ENCODE measurements around the gene FAM236A.
"Not testable (repeated sequence)": the region's sequence is repeated elsewhere in the genome, so short reads cannot be mapped to it uniquely, and the experiment has no call there.

The FAM236A gene

DNA sequence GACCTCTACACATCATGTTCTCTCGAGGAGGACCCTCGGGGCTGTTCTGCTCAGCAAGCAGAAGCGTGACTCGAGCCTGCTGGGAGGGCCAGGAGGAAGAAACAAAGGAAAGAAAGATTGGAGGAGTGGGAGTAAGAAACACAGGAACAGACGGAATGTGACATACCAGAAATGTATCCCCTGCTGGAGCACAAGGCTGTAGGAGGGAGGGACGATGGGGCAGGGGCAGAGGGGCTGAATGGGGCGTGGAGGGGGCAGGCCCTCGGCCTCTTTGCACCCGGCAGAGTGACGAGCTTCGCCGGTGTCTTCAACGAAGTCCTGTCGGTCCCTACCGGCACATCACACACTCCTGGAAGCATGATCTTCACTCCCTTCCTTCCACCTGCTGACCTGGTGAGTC is at the start of gene FAM236A:
Gene FAM236A, plus strand, starts transcription at position 301 of the 400 bp plus-strand sequence. Its CDS starts 57 bp downstream, at position 358.
- DNase-seq (ENCODE audit: low spot score): not testable (repeated sequence)

DNA sequence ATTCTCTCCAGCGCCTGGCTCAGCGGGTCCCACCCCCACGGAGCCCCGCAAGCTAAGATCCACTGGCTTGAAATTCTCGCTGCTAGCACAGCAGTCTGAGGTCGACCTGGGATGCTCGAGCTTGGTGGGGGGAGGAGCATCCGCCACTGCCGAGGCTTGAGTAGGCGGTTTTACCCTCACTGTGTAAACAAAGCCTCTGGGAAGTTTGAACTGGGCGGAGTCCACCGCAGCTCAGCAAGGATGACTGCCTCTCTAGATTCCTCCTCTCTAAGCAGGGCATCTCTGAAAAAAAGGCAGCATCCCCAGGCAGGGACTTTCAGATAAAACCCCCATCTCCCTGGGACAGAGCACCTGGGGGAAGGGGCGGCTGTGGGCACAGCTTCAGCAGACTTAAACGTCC is 48.3 kb upstream of the FAM236A start:
- not testable (repeated sequence) for DNase-seq (ENCODE audit: low spot score)

DNA sequence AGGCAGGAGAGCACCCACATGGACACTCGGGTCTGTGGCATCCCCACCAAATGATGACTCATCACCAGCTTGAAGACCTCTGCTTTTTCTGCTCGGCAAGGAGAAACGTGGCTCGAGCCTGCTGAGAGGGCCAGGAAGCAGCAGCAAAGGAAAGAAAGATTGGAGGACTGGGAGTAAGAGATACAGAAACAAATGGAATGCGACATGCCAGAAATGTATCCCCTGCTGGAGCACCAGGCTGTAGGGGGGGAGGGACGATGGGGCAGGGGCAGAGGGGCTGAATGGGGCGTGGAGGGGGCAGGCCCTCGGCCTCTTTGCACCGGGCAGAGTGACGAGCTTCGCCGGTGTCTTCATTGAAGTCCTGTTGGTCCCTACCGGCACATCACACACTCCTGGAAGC is 25.7 kb upstream of the FAM236A start, which contains the start of gene FAM236C:
Gene FAM236C, plus strand, starts transcription at position 301 of the 400 bp plus-strand sequence. CDS start 100 bp downstream, outside the sequence.
- DNase-seq (ENCODE audit: low spot score): not testable (repeated sequence)

DNA sequence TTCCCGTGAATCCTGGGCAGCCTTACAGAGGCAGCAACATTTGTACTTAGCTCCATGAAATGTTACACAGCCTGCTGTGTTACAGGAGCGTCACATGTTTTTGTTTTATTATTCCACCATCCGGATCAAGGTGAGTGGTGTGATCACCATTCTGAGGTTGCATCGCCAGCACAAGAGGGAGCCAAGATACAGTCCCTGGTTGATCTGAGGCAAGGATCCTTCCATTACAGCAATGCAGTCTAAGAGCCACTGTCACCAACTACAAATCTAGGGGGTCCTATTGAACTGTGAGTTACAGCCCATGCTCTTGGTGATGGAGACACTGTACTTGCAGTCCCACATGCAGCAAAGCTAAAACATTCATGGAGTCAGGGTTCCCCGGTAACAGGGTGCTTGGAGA is 21.9 kb upstream of the FAM236A start:
- not testable (repeated sequence) for DNase-seq (ENCODE audit: low spot score)

DNA sequence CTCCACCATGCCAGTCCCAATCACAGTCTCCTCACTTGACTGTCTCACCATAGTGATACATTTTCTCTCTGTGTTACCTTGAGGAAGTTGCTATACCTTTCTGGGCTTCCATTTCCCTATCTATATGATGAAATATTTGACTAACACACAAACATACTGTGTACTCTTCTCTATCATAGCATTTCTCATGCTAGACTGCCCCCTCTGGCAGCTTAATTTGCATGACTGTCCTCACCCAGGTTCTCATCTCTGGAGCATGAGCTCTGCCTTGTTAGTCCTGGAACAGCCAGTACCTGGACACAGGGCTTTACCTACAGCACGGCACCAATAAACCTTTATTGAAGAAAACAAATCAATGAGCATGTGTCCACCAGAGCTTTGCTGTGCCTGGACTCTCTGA is 5.7 kb upstream of the FAM236A start:
- not testable (repeated sequence) for DNase-seq (ENCODE audit: low spot score)

DNA sequence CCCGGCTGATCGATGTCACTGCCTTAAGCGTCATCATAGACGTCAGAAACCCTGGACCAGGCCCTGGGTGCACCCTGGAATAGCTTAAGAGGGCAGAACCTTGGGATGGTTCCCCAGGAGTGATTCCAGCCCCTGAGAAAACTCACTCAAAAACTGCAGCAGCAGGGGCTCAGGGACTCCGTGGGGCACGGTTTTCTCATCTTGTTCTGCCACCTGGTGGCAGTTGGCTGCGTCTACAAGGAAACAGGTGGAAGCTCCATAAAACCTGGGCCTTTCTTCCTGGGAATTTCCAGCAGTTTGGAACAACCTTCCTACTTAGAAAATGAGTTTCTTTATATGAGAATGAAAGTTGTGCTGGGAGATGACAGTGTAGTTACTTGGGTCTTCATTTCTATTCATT is 1.6 kb upstream of the FAM236A start:
- DNase-seq (ENCODE audit: low spot score): not testable (repeated sequence)

DNA sequence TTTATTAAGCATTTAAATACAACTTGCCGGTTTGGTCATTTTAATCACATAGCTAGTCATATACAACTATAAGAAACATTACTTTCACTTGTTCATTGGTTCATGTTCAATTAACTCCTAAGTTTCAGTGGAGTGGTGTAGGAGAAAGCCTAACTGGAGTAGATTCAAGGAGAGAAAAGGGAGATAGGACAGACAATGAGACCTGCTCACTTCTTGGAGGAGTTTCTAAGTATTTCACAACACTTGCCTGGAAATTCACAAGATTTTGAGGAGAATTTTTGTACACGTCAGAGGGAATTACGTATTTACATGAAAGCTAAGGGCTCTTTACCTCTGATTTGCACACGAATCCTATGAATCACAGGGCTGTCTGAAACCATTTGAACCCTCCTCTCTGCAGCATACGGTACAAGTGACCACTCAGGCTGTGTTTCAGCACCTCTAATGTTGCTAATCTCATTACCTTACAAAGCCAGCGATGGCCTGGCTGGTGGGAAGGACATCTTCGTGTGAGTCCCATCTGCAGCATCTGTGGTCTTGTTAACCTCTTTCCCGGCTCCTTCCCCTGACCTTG is 1.0 kb upstream of the FAM236A start:
- DNase-seq (ENCODE audit: low spot score): not testable (repeated sequence)

DNA sequence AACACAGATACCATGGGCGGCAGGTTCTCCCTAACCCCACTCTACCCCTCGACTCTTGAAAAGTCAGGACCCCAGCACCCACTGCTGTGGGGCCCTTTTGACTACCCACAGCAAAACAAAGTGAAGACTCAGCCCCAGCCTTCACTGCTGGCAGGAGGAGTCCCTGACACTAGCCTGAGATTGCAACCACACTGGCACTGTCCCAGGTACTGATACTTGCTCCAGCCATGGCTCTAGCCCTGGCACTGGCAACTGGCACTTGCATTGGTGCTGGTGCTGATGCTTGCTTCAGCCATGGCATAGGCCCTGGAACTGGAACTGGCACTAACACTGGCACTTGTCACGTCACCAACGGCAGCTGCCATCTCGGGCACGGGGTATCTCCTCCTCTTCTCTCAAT is 4.3 kb downstream of the FAM236A start:
- not testable (repeated sequence) for DNase-seq (ENCODE audit: low spot score)

DNA sequence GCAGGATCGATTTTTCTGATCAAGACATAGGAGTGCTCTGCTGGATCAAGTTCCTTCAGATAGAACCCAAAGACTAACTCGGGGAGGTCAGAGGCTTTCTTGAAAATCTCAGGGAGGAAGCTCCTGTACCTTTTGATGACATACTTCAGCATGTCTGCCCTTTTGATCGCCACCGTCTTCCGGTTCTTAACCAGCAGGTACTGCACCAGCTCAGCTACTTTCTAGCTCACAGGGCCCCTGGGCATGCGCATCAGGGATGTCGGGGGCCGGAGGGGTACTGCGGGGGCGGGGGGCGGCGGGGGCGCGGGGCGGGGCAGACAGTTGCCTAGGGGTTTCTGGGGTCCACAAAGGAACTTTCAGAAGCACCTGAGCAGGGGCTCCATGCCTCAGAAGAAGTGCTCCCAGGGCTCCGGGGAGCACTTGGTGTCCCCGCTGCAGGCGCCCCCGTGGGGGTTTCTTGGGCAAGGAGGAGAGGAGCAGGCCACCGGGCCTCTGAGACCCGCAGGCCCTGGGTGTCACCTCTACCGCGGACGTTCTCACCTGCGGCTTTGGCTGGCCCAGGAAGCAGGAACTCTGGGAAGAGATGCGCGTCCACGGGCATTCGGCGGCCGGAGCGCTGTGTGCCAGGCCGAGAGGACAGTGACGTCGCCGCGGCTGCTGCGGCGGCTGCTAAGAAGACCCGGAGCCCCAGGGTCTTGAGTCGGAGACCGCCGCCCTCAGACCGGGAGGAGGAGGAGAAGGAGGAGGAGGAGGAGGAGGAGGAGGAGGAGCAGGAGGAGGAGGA is 5.2 kb downstream of the FAM236A start:
- DNase-seq (ENCODE audit: low spot score): not testable (repeated sequence)

DNA sequence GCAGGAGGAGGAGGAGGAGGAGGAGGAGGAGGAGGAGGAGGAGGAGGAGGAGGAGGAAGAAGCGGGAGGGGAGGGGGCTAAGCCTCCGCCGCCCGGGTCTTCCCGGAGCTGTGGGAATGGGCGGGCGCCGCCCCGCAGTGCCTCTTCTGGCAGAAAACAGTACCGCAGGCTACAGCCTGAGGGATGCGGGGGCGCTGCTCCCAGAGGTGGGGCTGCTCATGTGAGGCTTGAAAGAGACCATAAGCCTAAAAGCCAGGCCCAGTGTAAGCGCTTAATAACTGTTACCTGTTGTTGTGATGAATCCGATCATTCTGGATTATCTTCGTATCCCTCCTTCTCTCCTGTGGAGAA is 5.8 kb downstream of the FAM236A start, which contains the start of gene DMRTC1:
Gene DMRTC1, minus strand, starts transcription at position 19 of the 351 bp plus-strand sequence. CDS start 68,143 bp downstream, outside the sequence.
- DNase-seq (ENCODE audit: low spot score): not testable (repeated sequence)

DNA sequence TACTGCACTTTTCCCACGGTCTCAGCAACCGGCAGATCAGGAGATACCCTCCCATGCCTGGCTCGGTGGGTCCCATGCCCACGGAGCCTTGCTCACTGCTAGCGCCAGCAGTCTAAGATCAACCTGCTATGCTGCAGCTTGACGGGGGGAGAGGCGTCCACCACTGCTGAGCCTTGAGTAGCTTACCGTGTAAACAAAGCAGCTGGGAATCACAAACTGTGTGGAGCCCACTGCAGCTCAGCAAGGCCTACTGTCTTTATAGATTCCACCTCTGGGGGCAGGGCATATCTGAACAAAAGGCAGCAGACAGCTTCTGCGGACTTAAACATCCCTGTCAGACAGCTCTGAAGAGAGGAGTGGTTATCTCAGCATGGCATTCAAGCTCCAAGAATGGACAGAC is 22.0 kb downstream of the FAM236A start:
- not testable (repeated sequence) for DNase-seq (ENCODE audit: low spot score)

DNA sequence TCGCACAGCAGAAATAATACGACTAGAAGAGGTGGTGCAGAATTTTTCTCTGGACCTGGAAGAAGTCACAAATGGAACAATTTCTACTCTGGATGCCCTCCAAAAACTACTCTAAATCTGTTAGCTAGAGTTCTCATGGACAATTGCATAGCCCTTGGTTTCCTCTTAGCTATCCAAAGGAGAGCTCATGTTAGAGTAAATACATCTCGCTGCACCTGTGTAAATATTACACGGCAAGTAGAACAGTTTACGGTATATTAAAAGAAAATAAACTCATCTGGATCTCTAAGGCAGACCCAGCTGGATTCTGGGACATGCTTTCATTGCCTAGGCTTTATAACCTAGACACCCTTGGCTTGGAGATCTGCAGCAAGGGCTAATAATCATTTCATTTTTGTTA is 33.9 kb downstream of the FAM236A start:
- DNase-seq (ENCODE audit: low spot score): not testable (repeated sequence)

DNA sequence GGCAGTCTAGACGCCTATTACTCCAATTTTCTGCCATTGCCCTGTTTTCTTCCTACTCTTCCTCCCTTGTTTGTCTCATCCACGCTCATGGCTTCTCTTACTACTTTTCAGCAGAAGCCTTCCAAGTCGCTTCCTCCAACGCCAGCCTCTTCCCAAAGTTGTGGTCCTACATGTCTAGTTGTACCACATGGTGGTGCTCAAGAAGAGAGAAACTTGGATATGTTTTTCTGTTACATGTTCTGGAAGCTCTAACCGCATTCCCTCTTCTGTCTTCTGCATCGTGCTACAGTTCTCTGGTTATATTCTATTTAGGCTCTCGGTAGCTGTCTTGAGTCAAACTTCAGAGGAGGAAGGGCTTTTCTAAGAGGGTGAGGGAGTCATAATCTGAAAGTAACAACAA is 36.9 kb downstream of the FAM236A start:
- DNase-seq (ENCODE audit: low spot score): not testable (repeated sequence)

DNA sequence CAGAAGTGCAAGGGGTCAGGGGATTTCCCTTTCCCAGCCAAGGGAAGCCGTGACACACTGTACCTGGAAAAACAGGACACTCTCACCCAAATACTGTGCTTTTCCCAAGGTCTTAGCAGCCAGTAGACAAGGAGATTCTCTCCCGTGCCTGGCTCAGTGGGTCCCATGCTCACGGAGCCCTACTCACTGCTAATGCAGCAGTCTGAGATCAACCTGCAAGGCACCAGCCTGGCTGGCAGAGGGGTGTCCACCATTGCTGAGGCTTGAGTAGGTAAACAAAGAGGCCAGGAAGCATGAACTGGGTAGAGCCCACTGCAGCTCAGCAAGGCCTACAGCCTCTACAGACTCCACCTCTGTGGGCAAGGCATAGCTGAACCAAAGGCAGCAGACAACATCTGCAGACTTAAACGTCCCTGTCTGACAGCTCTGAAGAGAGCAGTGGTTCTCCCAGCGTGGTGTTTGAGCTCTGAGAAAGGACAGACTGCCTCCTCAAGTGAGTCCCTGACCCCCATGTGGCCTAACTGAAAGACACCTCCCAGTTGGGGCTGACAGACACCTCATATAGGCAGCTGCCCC is 43.0 kb downstream of the FAM236A start:
- not testable (repeated sequence) for DNase-seq (ENCODE audit: low spot score)
